HCT116 (cell line): ENCODE data around the gene HMCN2. TPM values are rescaled to one million over a fixed set of nuclear protein-coding genes. Genes with fewer than 3 reads are reported as not detected.

Experiments used
- ATAC-seq: fragments of 200-7000 bp; cut with Tn5 transposase; 2 replicates; pipeline ENCODE4 v1.9.1; 2020; ENCODE audit warnings: mild to moderate bottlenecking, moderate library complexity
- BruUV-seq: library from RNA; stranded (reverse); fragments of 400-500 nt; replicated peaks from 2 replicates; lab custom pipeline; 2021; lab: Mats Ljungman, UMichigan
- CTCF ChIA-PET: fragments of 300-600 bp; sonication (Branson Sonifier 250); formaldehyde crosslinking; loops from one replicate; lab custom pipeline; 2021; ENCODE audit warnings: antibody characterized with exemption; lab: Charles Lee
- POLR2A ChIA-PET: fragments of 300-600, 350-600 bp; sonication (Branson Sonifier 250); formaldehyde crosslinking; loops from one replicate; lab custom pipeline; 2021; ENCODE audit warnings: antibody characterized with exemption; lab: Charles Lee
- RAD21 ChIA-PET, 2 experiments: fragments of 300-600 bp; sonication (Branson Sonifier 250); formaldehyde crosslinking; loops; one replicate each; lab custom pipeline; 2023; ENCODE audit warnings: low total read pairs in 2 of 2; ENCODE audit not compliant: uncharacterized antibody in 2 of 2, unreplicated experiment in 2 of 2, low non-redundant PET in 1 of 2; lab: Charles Lee
- DNase-seq: peaks from one replicate; pipeline ENCODE4 v3.0.0-alpha.2; 2010; ENCODE audit warnings: low read depth, low spot score
- H2AFZ ChIP-seq: fragments of 200-600 bp; shearing (Covaris generic), sonication (generic); 2 replicates; pipeline ENCODE4 v1.6.1; 2017; ENCODE audit warnings: low read depth, mixed run types, mixed read lengths, antibody characterized with exemption, low read length; ENCODE audit not compliant: poor library complexity, severe bottlenecking
- H3K27ac ChIP-seq: 2 replicates; pipeline ENCODE4 v1.5.1; 2012; ENCODE audit warnings: low read depth, low read length
- H3K27me3 ChIP-seq: fragments of 200-600 bp; sonication (generic); 2 replicates; pipeline ENCODE4 v1.6.1; 2016; ENCODE audit warnings: mixed run types, low read length, mixed read lengths; ENCODE audit not compliant: insufficient read depth
- H3K36me3 ChIP-seq, 2 experiments: fragments of 200-500 bp in 1 of 2; fragments of 200-600 bp in 1 of 2; sonication (Bioruptor generic) in 1 of 2; sonication (generic) in 1 of 2; 2 replicates each; pipeline versions ENCODE4 v1.5.1 to v1.6.1; 2014 to 2016; ENCODE audit warnings: low read length in 2 of 2, inconsistent platforms in 1 of 2, mixed read lengths in 1 of 2, mixed run types in 1 of 2; ENCODE audit not compliant: insufficient read depth in 2 of 2, control insufficient read depth in 1 of 2
- H3K4me1 ChIP-seq, 2 experiments: fragments of 200-600 bp in 1 of 2; sonication (generic) in 1 of 2; 2 replicates each; pipeline versions ENCODE4 v1.5.1 to v1.6.1; 2012 to 2017; ENCODE audit warnings: low read length in 2 of 2, inconsistent platforms in 1 of 2, mild to moderate bottlenecking in 1 of 2, mixed read lengths in 1 of 2, mixed run types in 1 of 2, moderate library complexity in 1 of 2; ENCODE audit not compliant: insufficient read depth in 2 of 2, control insufficient read depth in 1 of 2
- H3K4me2 ChIP-seq: fragments of 200-600 bp; sonication (generic); 2 replicates; pipeline ENCODE4 v1.6.1; 2017; ENCODE audit warnings: mixed run types, low read length, mixed read lengths
- H3K4me3 ChIP-seq, 2 experiments: fragments of 200-600 bp in 1 of 2; sonication (generic) in 1 of 2; replicated peaks in 1 of 2; 2 replicates each; pipeline ENCODE4 v1.5.1; 2011 to 2016; ENCODE audit warnings: low read length in 2 of 2, control low read depth in 1 of 2, low read depth in 1 of 2, mild to moderate bottlenecking in 1 of 2, mixed read lengths in 1 of 2, mixed run types in 1 of 2
- H3K79me2 ChIP-seq: fragments of 200-600 bp; sonication (generic); 2 replicates; pipeline ENCODE4 v1.6.1; 2017; ENCODE audit warnings: mild to moderate bottlenecking, mixed run types, low read length, moderate library complexity, mixed read lengths; ENCODE audit not compliant: insufficient read depth
- H3K9ac ChIP-seq: fragments of 200-600 bp; sonication (generic); 2 replicates; pipeline ENCODE4 v1.6.1; 2016; ENCODE audit warnings: low read length, mixed read lengths
- H3K9me2 ChIP-seq: fragments of 200-600 bp; sonication (generic), shearing (Covaris generic); 2 replicates; pipeline ENCODE4 v1.6.1; 2017; ENCODE audit warnings: mixed run types, mild to moderate bottlenecking, moderate library complexity; ENCODE audit not compliant: insufficient read depth
- H3K9me3 ChIP-seq, 2 experiments: fragments of 200-500 bp in 1 of 2; fragments of 200-600 bp in 1 of 2; sonication (Bioruptor generic) in 1 of 2; sonication (generic) in 1 of 2; 2 replicates each; pipeline ENCODE4 v1.6.1; 2014 to 2017; ENCODE audit warnings: low read length in 2 of 2, mixed read lengths in 2 of 2, inconsistent platforms in 1 of 2, low read depth in 1 of 2, mild to moderate bottlenecking in 1 of 2, mixed run types in 1 of 2, moderate library complexity in 1 of 2; ENCODE audit not compliant: control insufficient read depth in 1 of 2, insufficient read depth in 1 of 2
- H4K20me1 ChIP-seq: fragments of 200-600 bp; sonication (generic), shearing (Covaris generic); 2 replicates; pipeline ENCODE4 v1.6.1; 2017; ENCODE audit warnings: mixed run types, mild to moderate bottlenecking, moderate library complexity; ENCODE audit not compliant: insufficient read depth
- CBX3 ChIP-seq: IDR thresholded peaks from 2 replicates; pipeline ENCODE4 v1.6.1; 2012; ENCODE audit warnings: low read depth
- CEBPB ChIP-seq: IDR thresholded peaks from 2 replicates; pipeline ENCODE4 v1.6.1; 2012; ENCODE audit warnings: low read depth
- EGR1 ChIP-seq: IDR thresholded peaks from 2 replicates; pipeline ENCODE4 v1.6.1; 2012; ENCODE audit warnings: low read depth
- ELF1 ChIP-seq: IDR thresholded peaks from 2 replicates; pipeline ENCODE4 v1.6.1; 2012; ENCODE audit warnings: low read depth, borderline replicate concordance
- EZH2 ChIP-seq: fragments of 200-600 bp; sonication (generic); IDR thresholded peaks from 2 replicates; pipeline ENCODE4 v1.6.1; 2017; ENCODE audit warnings: antibody characterized with exemption, mixed run types
- EZH2phosphoT487 ChIP-seq: fragments of 200-600 bp; IDR thresholded peaks from 2 replicates; pipeline ENCODE4 v1.6.1; 2018; ENCODE audit warnings: antibody characterized with exemption, borderline replicate concordance
- FOSL1 ChIP-seq: IDR thresholded peaks from 2 replicates; pipeline ENCODE4 v1.6.1; 2012; ENCODE audit warnings: low read depth
- POLR2AphosphoS5 ChIP-seq: IDR thresholded peaks from 2 replicates; pipeline ENCODE4 v1.6.1; 2011; ENCODE audit warnings: mild to moderate bottlenecking, low read depth, low read length, moderate library complexity
- RAD21 ChIP-seq: IDR thresholded peaks from 2 replicates; pipeline ENCODE4 v1.6.1; 2012; ENCODE audit warnings: low read depth, mild to moderate bottlenecking
- SIN3A ChIP-seq: IDR thresholded peaks from 2 replicates; pipeline ENCODE4 v1.6.1; 2012; ENCODE audit warnings: low read depth
- SP1 ChIP-seq: IDR thresholded peaks from 2 replicates; pipeline ENCODE4 v1.6.1; 2012; ENCODE audit warnings: low read depth
- TCF7L2 ChIP-seq: IDR thresholded peaks from 2 replicates; pipeline ENCODE4 v1.7.0; 2011; ENCODE audit warnings: borderline replicate concordance, inconsistent platforms; ENCODE audit not compliant: insufficient read depth, insufficient read length; ENCODE audit errors: extremely low read depth
- YY1 ChIP-seq: IDR thresholded peaks from 2 replicates; pipeline ENCODE4 v1.6.1; 2011; ENCODE audit warnings: low read length, low read depth, moderate library complexity, mild to moderate bottlenecking; ENCODE audit not compliant: insufficient replicate concordance; ENCODE audit errors: extremely low read depth
- ZFX ChIP-seq: fragments of 450-650 bp; IDR thresholded peaks from 2 replicates; pipeline ENCODE4 v1.6.1; 2017
- ZNF274 ChIP-seq: fragments of 200-500 bp; sonication (Bioruptor generic); IDR thresholded peaks from 2 replicates; pipeline ENCODE4 v1.6.1; 2014; ENCODE audit warnings: mild to moderate bottlenecking, low read depth, low read length, inconsistent platforms
- intact Hi-C: fragments of 100-400 bp; cut with micrococcal nuclease; formaldehyde crosslinking; loops from 2 replicates; pipeline ENCODE4 v1.10.0; 2022
- total RNA-seq: library from RNA; stranded (reverse); gene quantifications from one replicate; pipeline ENCODE4 v1.2.1, GENCODE V29; 2021; ENCODE audit not compliant: unreplicated experiment
- TF ChIP-seq, protein P1 (sequence below): IDR thresholded peaks from 2 replicates; pipeline ENCODE4 v1.6.1; 2012; ENCODE audit warnings: low read depth
- TF ChIP-seq, protein P2 (sequence below): IDR thresholded peaks from 2 replicates; pipeline ENCODE4 v1.6.1; 2012
- TF ChIP-seq, protein P3 (sequence below), 3 experiments: fragments of 200-600 bp in 1 of 3; sonication (generic) in 1 of 3; IDR thresholded peaks in 2 of 3; conservative IDR thresholded peaks in 1 of 3; 2 replicates each; pipeline ENCODE4 v1.5.1; 2012 to 2017; ENCODE audit warnings: low read depth in 2 of 3, low read length in 2 of 3, antibody characterized with exemption in 1 of 3, borderline replicate concordance in 1 of 3, control low read depth in 1 of 3, mild to moderate bottlenecking in 1 of 3, mixed read lengths in 1 of 3, mixed run types in 1 of 3, moderate library complexity in 1 of 3; ENCODE audit not compliant: insufficient read depth in 1 of 3
- TF ChIP-seq, protein P4 (sequence below): IDR thresholded peaks from 2 replicates; pipeline ENCODE4 v1.6.1; 2011; ENCODE audit warnings: mild to moderate bottlenecking, low read length, moderate library complexity; ENCODE audit not compliant: insufficient replicate concordance; ENCODE audit errors: extremely low read depth

Gene HMCN2
- total RNA-seq, 1 experiment from 2014 or later = 0.22 TPM

DNA sequence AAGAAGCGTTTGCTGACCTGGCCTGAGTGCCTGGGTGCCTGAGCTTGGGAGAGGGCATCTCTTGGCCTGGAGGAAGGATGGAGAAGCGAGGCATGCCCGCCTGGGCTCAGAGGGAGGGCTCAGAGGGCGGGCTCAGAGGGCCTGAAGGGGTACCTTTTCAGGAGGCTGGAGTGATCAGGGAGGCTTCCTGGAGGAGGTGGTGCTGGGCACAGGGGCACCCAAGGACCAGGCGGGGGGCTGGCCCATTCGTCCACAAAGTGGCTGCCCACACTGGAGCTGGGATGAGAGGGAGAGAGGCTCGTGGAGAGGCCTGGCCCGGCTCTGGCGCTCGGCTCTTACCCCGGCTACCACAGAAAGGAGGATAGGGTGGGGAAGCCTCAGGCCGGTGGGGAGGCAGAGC, 212.0 kb downstream of the HMCN2 start:
- Histone ChIP-seq H3K9me2 (no peaks in the 10 kb centered on the region), H3K36me3 (no peaks in the 10 kb centered on the region), H3K9me3 (no peaks in the 10 kb centered on the region), H3K79me2 (no peaks in the 10 kb centered on the region), H4K20me1 (no peaks in the 10 kb centered on the region), H3K27me3 (no peaks in the 10 kb centered on the region), H3K4me3 (no peak overlapping the region), H3K4me2 (no peak overlapping the region), H2AFZ (no peak overlapping the region), H3K4me1 (no peaks in the 10 kb centered on the region), H3K9ac (no peak overlapping the region), H3K27ac (no peak overlapping the region)
- no TSS peak for BruUV-seq
- TF ChIP-seq ELF1 (no peak), EZH2 (no peak), POLR2AphosphoS5 (no peak), CEBPB (no peak), SIN3A (no peak), ZNF274 (no peak), TCF7L2 (no peak), RAD21 (no peak), EZH2phosphoT487 (no peak), ZFX (no peak), CBX3 (no peak), YY1 (no peak), EGR1 (no peak), FOSL1 (no peak), SP1 (no peak)
- TF ChIP-seq, protein P1, sequence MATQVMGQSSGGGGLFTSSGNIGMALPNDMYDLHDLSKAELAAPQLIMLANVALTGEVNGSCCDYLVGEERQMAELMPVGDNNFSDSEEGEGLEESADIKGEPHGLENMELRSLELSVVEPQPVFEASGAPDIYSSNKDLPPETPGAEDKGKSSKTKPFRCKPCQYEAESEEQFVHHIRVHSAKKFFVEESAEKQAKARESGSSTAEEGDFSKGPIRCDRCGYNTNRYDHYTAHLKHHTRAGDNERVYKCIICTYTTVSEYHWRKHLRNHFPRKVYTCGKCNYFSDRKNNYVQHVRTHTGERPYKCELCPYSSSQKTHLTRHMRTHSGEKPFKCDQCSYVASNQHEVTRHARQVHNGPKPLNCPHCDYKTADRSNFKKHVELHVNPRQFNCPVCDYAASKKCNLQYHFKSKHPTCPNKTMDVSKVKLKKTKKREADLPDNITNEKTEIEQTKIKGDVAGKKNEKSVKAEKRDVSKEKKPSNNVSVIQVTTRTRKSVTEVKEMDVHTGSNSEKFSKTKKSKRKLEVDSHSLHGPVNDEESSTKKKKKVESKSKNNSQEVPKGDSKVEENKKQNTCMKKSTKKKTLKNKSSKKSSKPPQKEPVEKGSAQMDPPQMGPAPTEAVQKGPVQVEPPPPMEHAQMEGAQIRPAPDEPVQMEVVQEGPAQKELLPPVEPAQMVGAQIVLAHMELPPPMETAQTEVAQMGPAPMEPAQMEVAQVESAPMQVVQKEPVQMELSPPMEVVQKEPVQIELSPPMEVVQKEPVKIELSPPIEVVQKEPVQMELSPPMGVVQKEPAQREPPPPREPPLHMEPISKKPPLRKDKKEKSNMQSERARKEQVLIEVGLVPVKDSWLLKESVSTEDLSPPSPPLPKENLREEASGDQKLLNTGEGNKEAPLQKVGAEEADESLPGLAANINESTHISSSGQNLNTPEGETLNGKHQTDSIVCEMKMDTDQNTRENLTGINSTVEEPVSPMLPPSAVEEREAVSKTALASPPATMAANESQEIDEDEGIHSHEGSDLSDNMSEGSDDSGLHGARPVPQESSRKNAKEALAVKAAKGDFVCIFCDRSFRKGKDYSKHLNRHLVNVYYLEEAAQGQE = no peak
- TF ChIP-seq, protein P2, sequence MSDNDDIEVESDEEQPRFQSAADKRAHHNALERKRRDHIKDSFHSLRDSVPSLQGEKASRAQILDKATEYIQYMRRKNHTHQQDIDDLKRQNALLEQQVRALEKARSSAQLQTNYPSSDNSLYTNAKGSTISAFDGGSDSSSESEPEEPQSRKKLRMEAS = no peak
- TF ChIP-seq, protein P3, sequence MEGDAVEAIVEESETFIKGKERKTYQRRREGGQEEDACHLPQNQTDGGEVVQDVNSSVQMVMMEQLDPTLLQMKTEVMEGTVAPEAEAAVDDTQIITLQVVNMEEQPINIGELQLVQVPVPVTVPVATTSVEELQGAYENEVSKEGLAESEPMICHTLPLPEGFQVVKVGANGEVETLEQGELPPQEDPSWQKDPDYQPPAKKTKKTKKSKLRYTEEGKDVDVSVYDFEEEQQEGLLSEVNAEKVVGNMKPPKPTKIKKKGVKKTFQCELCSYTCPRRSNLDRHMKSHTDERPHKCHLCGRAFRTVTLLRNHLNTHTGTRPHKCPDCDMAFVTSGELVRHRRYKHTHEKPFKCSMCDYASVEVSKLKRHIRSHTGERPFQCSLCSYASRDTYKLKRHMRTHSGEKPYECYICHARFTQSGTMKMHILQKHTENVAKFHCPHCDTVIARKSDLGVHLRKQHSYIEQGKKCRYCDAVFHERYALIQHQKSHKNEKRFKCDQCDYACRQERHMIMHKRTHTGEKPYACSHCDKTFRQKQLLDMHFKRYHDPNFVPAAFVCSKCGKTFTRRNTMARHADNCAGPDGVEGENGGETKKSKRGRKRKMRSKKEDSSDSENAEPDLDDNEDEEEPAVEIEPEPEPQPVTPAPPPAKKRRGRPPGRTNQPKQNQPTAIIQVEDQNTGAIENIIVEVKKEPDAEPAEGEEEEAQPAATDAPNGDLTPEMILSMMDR (IDR thresholded peaks at IDR 0.05 in 2 of 3, conservative IDR thresholded peaks at IDR 0.05 in 1 of 3; ENCODE audit: borderline replicate concordance in 1 of 3, insufficient read depth in 1 of 3, low read depth in 2 of 3, low read length in 2 of 3) = no peak
- TF ChIP-seq, protein P4, sequence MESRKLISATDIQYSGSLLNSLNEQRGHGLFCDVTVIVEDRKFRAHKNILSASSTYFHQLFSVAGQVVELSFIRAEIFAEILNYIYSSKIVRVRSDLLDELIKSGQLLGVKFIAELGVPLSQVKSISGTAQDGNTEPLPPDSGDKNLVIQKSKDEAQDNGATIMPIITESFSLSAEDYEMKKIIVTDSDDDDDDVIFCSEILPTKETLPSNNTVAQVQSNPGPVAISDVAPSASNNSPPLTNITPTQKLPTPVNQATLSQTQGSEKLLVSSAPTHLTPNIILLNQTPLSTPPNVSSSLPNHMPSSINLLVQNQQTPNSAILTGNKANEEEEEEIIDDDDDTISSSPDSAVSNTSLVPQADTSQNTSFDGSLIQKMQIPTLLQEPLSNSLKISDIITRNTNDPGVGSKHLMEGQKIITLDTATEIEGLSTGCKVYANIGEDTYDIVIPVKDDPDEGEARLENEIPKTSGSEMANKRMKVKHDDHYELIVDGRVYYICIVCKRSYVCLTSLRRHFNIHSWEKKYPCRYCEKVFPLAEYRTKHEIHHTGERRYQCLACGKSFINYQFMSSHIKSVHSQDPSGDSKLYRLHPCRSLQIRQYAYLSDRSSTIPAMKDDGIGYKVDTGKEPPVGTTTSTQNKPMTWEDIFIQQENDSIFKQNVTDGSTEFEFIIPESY = no peak
- ATAC-seq (no peak), DNase-seq (no peak)
- RAD21 ChIA-PET = no interaction called here
- CTCF ChIA-PET = no interaction called here
- POLR2A ChIA-PET = no interaction called here
- intact Hi-C loops = no loop called here
